DOHH2 (cell line): ENCODE results near the gene STARD8.

Source experiments
- EZH2phosphoT487 ChIP-seq: fragments of 200-600 bp; sonication (generic); IDR thresholded peaks from 2 replicates; pipeline ENCODE4 v1.6.1; 2017; ENCODE audit warnings: borderline replicate concordance, mild to moderate bottlenecking, antibody characterized with exemption, low read length, moderate library complexity, mixed read lengths
- TF ChIP-seq, protein P1 (sequence below): fragments of 200-600 bp; sonication (generic); IDR thresholded peaks from one replicate; pipeline ENCODE4 v1.5.1; 2014; ENCODE audit warnings: antibody characterized with exemption, mild to moderate bottlenecking, low read depth, low read length; ENCODE audit not compliant: poor library complexity, severe bottlenecking

GRCh38 chrX:68683580-68683979 is 36.1 kb downstream of the STARD8 start:
- TF ChIP-seq, protein P1, sequence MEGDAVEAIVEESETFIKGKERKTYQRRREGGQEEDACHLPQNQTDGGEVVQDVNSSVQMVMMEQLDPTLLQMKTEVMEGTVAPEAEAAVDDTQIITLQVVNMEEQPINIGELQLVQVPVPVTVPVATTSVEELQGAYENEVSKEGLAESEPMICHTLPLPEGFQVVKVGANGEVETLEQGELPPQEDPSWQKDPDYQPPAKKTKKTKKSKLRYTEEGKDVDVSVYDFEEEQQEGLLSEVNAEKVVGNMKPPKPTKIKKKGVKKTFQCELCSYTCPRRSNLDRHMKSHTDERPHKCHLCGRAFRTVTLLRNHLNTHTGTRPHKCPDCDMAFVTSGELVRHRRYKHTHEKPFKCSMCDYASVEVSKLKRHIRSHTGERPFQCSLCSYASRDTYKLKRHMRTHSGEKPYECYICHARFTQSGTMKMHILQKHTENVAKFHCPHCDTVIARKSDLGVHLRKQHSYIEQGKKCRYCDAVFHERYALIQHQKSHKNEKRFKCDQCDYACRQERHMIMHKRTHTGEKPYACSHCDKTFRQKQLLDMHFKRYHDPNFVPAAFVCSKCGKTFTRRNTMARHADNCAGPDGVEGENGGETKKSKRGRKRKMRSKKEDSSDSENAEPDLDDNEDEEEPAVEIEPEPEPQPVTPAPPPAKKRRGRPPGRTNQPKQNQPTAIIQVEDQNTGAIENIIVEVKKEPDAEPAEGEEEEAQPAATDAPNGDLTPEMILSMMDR = no peak
- no peak for TF ChIP-seq EZH2phosphoT487
